ENCODE data around the gene LOXHD1. TPM values are rescaled to one million over a fixed set of nuclear protein-coding genes. Genes with fewer than 3 reads are reported as not detected.

Gene LOXHD1
- polyA plus RNA-seq, 6 donors from 2014 or later, result not detected

DNA sequence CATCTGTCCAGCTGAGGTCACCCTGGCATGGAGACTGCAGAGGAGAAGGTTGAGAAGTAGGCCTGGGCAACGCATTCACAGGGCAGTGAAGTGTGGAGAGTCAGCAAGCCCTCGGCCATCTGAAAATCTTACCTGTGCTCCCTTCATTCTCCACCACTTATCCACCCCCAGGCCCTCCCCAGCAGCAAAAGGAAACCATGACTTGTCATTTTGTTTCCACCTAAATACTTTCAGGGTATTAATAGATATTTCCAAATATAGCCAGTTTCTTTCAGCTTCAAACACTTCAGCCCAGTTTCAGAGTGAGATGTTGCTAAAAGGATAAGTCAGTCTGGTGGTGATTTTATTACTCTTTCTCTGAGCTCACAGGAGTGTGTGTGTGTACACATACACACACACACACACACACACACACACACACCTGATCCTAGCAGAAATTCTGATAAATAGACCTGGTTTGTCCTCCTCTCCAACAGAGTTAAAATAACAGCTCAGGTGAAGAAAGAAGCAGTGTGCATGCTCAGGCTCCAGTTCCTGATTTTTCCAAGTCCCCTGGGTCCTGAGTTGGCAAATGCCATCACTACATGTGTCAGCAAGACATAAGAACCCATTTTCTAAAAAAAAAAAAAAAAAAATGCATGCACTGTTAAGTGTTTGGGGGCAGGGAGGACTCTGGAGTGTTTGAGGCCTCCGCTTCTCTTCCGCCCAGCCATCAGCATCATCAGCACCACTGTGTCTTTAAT lies 82.8 kb downstream of the LOXHD1 start:
- Mint-ChIP-seq H3K27me3 (peaks cover 5 to 35% (median 10%) of the 10 kb centered on the region in 3 donors), H3K9me3 (peaks cover 0 to 5% (median 1%) of the 10 kb centered on the region in 7 donors), H3K4me1 (no peaks in the 10 kb centered on the region), H3K4me3 (no peak overlapping the region), H3K27ac (peak overlapping the region in 1 of 6 donors; percentile 10), H3K36me3 (no peaks in the 10 kb centered on the region)
- ATAC-seq (ENCODE audit: low read depth in 2 of 2) (no peak), DNase-seq (no peak)

GRCh38 chr18:46573156-46573555 lies 83.9 kb downstream of the LOXHD1 start:
- H3K36me3 Mint-ChIP-seq, result no peaks in the 10 kb centered on the region
- H3K9me3 Mint-ChIP-seq, result peaks cover 0 to 4% (median 0%) of the 10 kb centered on the region in 7 donors
- no peaks in the 10 kb centered on the region for H3K4me1 Mint-ChIP-seq
- peaks cover 2 to 29% (median 14%) of the 10 kb centered on the region in 3 donors for H3K27me3 Mint-ChIP-seq
- DNase-seq (no peak), ATAC-seq (ENCODE audit: low read depth in 2 of 2) (no peak)
- no peak overlapping the region for H3K4me3 Mint-ChIP-seq
- no peak overlapping the region for H3K27ac Mint-ChIP-seq

DNA sequence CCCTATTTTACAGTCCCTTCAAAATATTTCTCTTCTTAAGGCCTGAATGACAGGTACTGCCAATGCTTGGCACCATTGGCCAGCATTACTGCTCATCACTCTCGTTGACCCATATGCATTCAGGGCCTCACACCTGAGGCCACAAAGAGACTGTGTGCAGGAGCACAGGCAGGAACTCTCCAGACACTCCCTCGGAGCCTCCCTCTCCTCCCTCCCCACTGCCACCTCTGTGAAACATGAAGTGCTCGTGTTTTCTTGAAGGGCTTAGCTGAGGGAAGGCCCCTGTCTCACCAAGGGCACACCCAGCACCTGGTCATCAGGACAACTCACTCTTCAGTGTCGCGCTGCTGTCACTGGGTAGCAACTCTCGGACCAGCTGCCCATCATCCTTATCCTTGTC lies 85.3 kb downstream of the LOXHD1 start:
- Mint-ChIP-seq H3K27me3 (peaks cover 0 to 26% (median 14%) of the 10 kb centered on the region in 3 donors), H3K36me3 (no peaks in the 10 kb centered on the region), H3K4me1 (no peaks in the 10 kb centered on the region), H3K27ac (peak overlapping the region in 1 of 6 donors; percentile 66), H3K4me3 (no peak overlapping the region), H3K9me3 (peaks cover 0 to 4% (median 0%) of the 10 kb centered on the region in 7 donors)
- DNase-seq (no peak), ATAC-seq (ENCODE audit: low read depth in 2 of 2) (no peak)

- Mint-ChIP-seq H3K4me1 (no peaks in the 10 kb centered on the region), H3K36me3 (no peaks in the 10 kb centered on the region), H3K27me3 (peaks cover 0 to 23% (median 18%) of the 10 kb centered on the region in 3 donors), H3K27ac (no peak overlapping the region), H3K9me3 (peaks cover 0 to 2% (median 0%) of the 10 kb centered on the region in 7 donors), H3K4me3 (no peak overlapping the region)
- no peak for ATAC-seq (ENCODE audit: low read depth in 2 of 2)
- DNase-seq, result no peak
Measured at GRCh38 chr18:46570666-46571065, 86.4 kb downstream of the LOXHD1 start.

- H3K27ac Mint-ChIP-seq, result no peak overlapping the region
- DNase-seq (no peak), ATAC-seq (ENCODE audit: low read depth in 2 of 2) (no peak)
- peaks cover 0 to 2% (median 0%) of the 10 kb centered on the region in 7 donors for H3K9me3 Mint-ChIP-seq
- no peaks in the 10 kb centered on the region for H3K4me1 Mint-ChIP-seq
- H3K36me3 Mint-ChIP-seq, result no peaks in the 10 kb centered on the region
- no peak overlapping the region for H3K4me3 Mint-ChIP-seq
- H3K27me3 Mint-ChIP-seq, result peaks cover 4 to 29% (median 22%) of the 10 kb centered on the region in 3 donors
Measured at GRCh38 chr18:46570134-46570533, 86.9 kb downstream of the LOXHD1 start.

DNA sequence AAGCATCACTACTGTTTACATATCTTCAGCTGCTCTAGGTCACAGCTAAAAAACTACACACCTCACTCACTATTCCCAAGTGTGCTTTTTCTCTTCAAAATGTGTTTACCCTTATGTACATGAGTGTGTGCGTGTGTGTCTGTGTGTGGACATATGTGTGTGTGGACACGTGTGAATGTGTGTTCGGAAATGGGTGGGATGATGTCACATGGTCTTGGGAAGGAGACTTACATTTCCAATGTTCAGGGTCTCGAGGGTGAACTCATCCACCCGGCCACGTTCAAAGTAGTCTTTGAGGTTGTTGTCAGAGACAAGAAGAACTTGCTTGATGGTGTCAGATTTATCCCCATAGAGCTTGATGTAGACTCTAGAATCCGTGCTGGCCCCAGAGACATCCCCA lies 87.8 kb downstream of the LOXHD1 start:
- Mint-ChIP-seq H3K27me3 (peaks cover 4 to 34% (median 22%) of the 10 kb centered on the region in 3 donors), H3K4me3 (no peak overlapping the region), H3K36me3 (no peaks in the 10 kb centered on the region), H3K4me1 (no peaks in the 10 kb centered on the region), H3K9me3 (peaks cover 0 to 2% (median 0%) of the 10 kb centered on the region in 7 donors), H3K27ac (no peak overlapping the region)
- DNase-seq (no peak), ATAC-seq (ENCODE audit: low read depth in 2 of 2) (no peak)

GRCh38 chr18:46567196-46567595 lies 89.8 kb downstream of the LOXHD1 start:
- no peak for DNase-seq
- Mint-ChIP-seq H3K4me3 (no peak overlapping the region), H3K9me3 (peaks cover 0 to 2% (median 0%) of the 10 kb centered on the region in 7 donors), H3K4me1 (no peaks in the 10 kb centered on the region), H3K36me3 (no peaks in the 10 kb centered on the region), H3K27me3 (peaks cover 8 to 36% (median 22%) of the 10 kb centered on the region in 3 donors), H3K27ac (no peak overlapping the region)
- ATAC-seq (ENCODE audit: low read depth in 2 of 2), result no peak

DNA sequence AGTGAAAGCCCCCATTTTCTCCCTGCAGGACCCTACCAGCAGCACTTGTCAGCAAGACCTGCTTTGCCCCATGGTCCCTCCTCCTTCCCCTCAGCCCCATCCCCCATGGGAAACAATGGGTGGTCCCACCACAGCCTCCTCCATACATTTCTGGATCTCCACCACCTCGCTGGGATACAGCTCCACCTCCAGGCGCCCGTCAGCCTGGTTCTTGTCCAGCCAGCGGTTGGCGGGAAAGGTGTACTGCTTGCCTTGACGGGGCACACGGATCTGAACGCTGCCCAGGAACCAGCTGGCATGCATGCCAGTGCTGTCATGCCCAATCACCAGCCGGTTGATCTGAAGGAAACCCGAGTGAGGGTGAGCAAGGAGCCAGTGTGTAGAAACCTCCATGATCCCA lies 90.9 kb downstream of the LOXHD1 start:
- Mint-ChIP-seq H3K4me3 (no peak overlapping the region), H3K27me3 (peaks cover 12 to 44% (median 27%) of the 10 kb centered on the region in 3 donors), H3K4me1 (no peaks in the 10 kb centered on the region), H3K9me3 (no peaks in the 10 kb centered on the region), H3K36me3 (no peaks in the 10 kb centered on the region), H3K27ac (no peak overlapping the region)
- no peak for DNase-seq
- ATAC-seq (ENCODE audit: low read depth in 2 of 2), result no peak

- Mint-ChIP-seq H3K9me3 (peaks cover 0 to 5% (median 0%) of the 10 kb centered on the region in 7 donors), H3K36me3 (no peaks in the 10 kb centered on the region), H3K4me3 (peak overlapping the region in 1 of 8 donors; percentile 36), H3K4me1 (no peaks in the 10 kb centered on the region), H3K27ac (no peak overlapping the region), H3K27me3 (peaks cover 12 to 53% (median 32%) of the 10 kb centered on the region in 3 donors)
- ATAC-seq (ENCODE audit: low read depth in 2 of 2) (no peak), DNase-seq (no peak)
Measured at GRCh38 chr18:46565256-46565655, 91.8 kb downstream of the LOXHD1 start.

GRCh38 chr18:46563317-46563716 lies 93.7 kb downstream of the LOXHD1 start:
- Mint-ChIP-seq H3K4me3 (no peak overlapping the region), H3K36me3 (no peaks in the 10 kb centered on the region), H3K27me3 (peaks cover 12 to 42% (median 27%) of the 10 kb centered on the region in 3 donors), H3K4me1 (no peaks in the 10 kb centered on the region), H3K27ac (no peak overlapping the region), H3K9me3 (peaks cover 0 to 5% (median 0%) of the 10 kb centered on the region in 7 donors)
- no peak for ATAC-seq (ENCODE audit: low read depth in 2 of 2)
- no peak for DNase-seq

DNA sequence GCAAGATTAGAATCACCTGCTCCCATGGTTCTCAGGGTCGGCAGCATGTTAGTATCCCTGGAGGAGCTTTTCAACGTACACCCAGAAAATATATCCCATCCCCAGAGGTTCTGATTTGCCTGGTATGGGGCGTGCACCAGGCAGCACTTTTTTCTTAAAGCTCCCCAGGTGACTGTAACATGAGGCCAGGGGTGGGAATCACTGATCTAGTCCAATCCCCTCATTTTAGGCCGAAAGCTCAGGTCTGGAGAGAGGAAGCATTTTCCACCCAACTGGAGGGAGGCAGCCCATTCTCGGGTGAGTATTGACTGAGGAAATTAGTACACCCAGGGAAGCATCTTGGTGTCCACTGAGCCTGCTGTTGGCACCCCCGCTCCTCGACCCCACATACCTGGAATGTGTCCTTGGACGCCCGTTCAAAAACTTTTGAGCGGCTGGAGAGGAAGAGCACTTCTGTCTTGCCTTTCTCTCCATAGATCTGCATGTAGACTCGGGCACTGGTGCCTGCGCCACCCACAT lies 94.3 kb downstream of the LOXHD1 start:
- DNase-seq, result no peak
- Mint-ChIP-seq H3K9me3 (peaks cover 0 to 5% (median 0%) of the 10 kb centered on the region in 7 donors), H3K4me1 (no peaks in the 10 kb centered on the region), H3K27ac (no peak overlapping the region), H3K36me3 (no peaks in the 10 kb centered on the region), H3K4me3 (no peak overlapping the region), H3K27me3 (peaks cover 12 to 42% (median 27%) of the 10 kb centered on the region in 3 donors)
- ATAC-seq (ENCODE audit: low read depth in 2 of 2), result no peak

DNA sequence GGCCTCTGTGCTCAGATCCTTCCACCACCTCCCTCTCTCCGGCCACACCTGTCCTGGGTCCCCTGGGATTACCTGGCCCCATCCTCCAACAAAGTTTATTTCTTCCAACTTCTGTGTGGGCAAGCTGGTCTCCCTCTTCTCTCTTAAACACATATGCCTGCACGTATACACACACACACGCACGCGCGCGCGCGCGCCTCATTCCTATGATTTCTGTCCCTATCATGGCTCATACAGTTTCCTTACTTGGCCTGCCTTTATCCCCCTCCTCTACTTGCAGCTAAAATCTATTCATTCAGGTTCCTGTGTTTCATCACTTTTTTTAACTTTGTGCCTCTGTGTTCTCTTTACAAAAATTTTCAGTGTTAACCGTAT lies 96.4 kb downstream of the LOXHD1 start:
- Mint-ChIP-seq H3K27ac (no peak overlapping the region), H3K4me3 (no peak overlapping the region), H3K4me1 (no peaks in the 10 kb centered on the region), H3K9me3 (peaks cover 0 to 5% (median 0%) of the 10 kb centered on the region in 7 donors), H3K36me3 (no peaks in the 10 kb centered on the region), H3K27me3 (peaks cover 12 to 31% (median 17%) of the 10 kb centered on the region in 3 donors)
- ATAC-seq (ENCODE audit: low read depth in 2 of 2) (no peak), DNase-seq (no peak)

GRCh38 chr18:46559946-46560670 lies 96.9 kb downstream of the LOXHD1 start:
- DNase-seq (no peak), ATAC-seq (ENCODE audit: low read depth in 2 of 2) (no peak)
- Mint-ChIP-seq H3K4me1 (no peaks in the 10 kb centered on the region), H3K27me3 (peaks cover 8 to 26% (median 13%) of the 10 kb centered on the region in 3 donors), H3K4me3 (no peak overlapping the region), H3K27ac (peak overlapping the region in 1 of 6 donors; percentile 78), H3K9me3 (peaks cover 0 to 5% (median 0%) of the 10 kb centered on the region in 7 donors), H3K36me3 (no peaks in the 10 kb centered on the region)
